K562 (cell line): Measurements from ENCODE around the gene LDB1. TPM values are rescaled to one million over a fixed set of nuclear protein-coding genes. Genes with fewer than 3 reads are reported as not detected.

Experiments used
- BRCA1 ChIP-seq, 2 experiments: fragments of 450-650 bp in 1 of 2; sonication (generic) in 1 of 2; formaldehyde crosslinking in 1 of 2; IDR thresholded peaks; 2 replicates each; pipeline versions ENCODE4 v1.5.0 to v1.6.1; 2017 to 2020; ENCODE audit warnings: mild to moderate bottlenecking in 1 of 2, missing genetic modification reagents in 1 of 2
- CBFA2T3 ChIP-seq: fragments of 450-650 bp; IDR thresholded peaks from 2 replicates; pipeline ENCODE4 v1.6.1; 2017
- CEBPB ChIP-seq: fragments of 450-650 bp; IDR thresholded peaks from 2 replicates; pipeline ENCODE4 v1.6.1; 2016; ENCODE audit warnings: missing genetic modification characterization, missing compliant biosample characterization
- DPF2 ChIP-seq: fragments of 450-650 bp; IDR thresholded peaks from 2 replicates; pipeline ENCODE4 v1.6.1; 2016
- ETV5 ChIP-seq: sonication (generic); formaldehyde crosslinking; IDR thresholded peaks from 2 replicates; pipeline ENCODE4 v1.4.0; 2020; ENCODE audit warnings: low read depth, mild to moderate bottlenecking, missing genetic modification reagents
- HMG20B ChIP-seq: fragments of 250-450 bp; sonication (Bioruptor Pico); IDR thresholded peaks from 2 replicates; pipeline ENCODE4 v1.5.0; 2021; ENCODE audit warnings: mild to moderate bottlenecking
- HOXB6 ChIP-seq: fragments of 250-450 bp; sonication (Bioruptor Pico); IDR thresholded peaks from 2 replicates; pipeline ENCODE4 v1.5.1; 2022; ENCODE audit warnings: mild to moderate bottlenecking, borderline replicate concordance
- KLF16 ChIP-seq: IDR thresholded peaks from 2 replicates; pipeline ENCODE4 v1.6.1; 2016; ENCODE audit warnings: antibody characterized with exemption
- LARP7 ChIP-seq: fragments of 450-650 bp; IDR thresholded peaks from 2 replicates; pipeline ENCODE4 v1.6.1; 2016
- MAFG ChIP-seq: fragments of 450-650 bp; conservative IDR thresholded peaks from 2 replicates; pipeline ENCODE4 v1.6.1; 2016; ENCODE audit warnings: missing genetic modification characterization, missing compliant biosample characterization
- MEIS2 ChIP-seq: fragments of 450-650 bp; IDR thresholded peaks from 2 replicates; pipeline ENCODE4 v1.6.1; 2014; ENCODE audit warnings: mild to moderate bottlenecking; ENCODE audit not compliant: partially characterized antibody
- MIER1 ChIP-seq: fragments of 450-650 bp; IDR thresholded peaks from 2 replicates; pipeline ENCODE4 v1.6.1; 2016; ENCODE audit warnings: antibody characterized with exemption, mild to moderate bottlenecking, low read depth
- NCOA2 ChIP-seq, 2 experiments: fragments of 450-650 bp; IDR thresholded peaks; 2 replicates each; pipeline ENCODE4 v1.6.1; 2018; ENCODE audit warnings: mild to moderate bottlenecking in 2 of 2, moderate library complexity in 1 of 2; ENCODE audit not compliant: partially characterized antibody in 2 of 2
- PBX2 ChIP-seq, 2 experiments: IDR thresholded peaks in 1 of 2; conservative IDR thresholded peaks in 1 of 2; 2 replicates each; pipeline ENCODE4 v1.6.1; 2016; ENCODE audit warnings: low read depth in 2 of 2, mild to moderate bottlenecking in 1 of 2, missing compliant biosample characterization in 1 of 2, missing genetic modification characterization in 1 of 2, moderate library complexity in 1 of 2
- RB1 ChIP-seq: fragments of 450-650 bp; IDR thresholded peaks from 2 replicates; pipeline ENCODE4 v1.6.1; 2017; ENCODE audit warnings: low read depth, mild to moderate bottlenecking
- RBBP5 ChIP-seq: fragments of 200-600 bp; sonication (generic); IDR thresholded peaks from 2 replicates; pipeline ENCODE4 v1.6.1; 2012; ENCODE audit warnings: borderline replicate concordance, mild to moderate bottlenecking, low read length, control low read depth, inconsistent platforms; ENCODE audit not compliant: insufficient read depth, poor library complexity, severe bottlenecking
- SETDB1 ChIP-seq: IDR thresholded peaks from one replicate; pipeline ENCODE4 v1.6.1; 2012; ENCODE audit warnings: low read length, control low read depth, inconsistent platforms
- SMAD2 ChIP-seq: fragments of 150-350 bp; IDR thresholded peaks from 2 replicates; pipeline ENCODE4 v1.6.1; 2014; ENCODE audit warnings: low read depth, mild to moderate bottlenecking, low read length
- SP2 ChIP-seq: IDR thresholded peaks from 2 replicates; pipeline ENCODE4 v1.6.1; 2011; ENCODE audit warnings: mild to moderate bottlenecking, low read depth, low read length, moderate library complexity; ENCODE audit not compliant: poor library complexity, severe bottlenecking; ENCODE audit errors: extremely low read depth
- SRF ChIP-seq, 2 experiments: fragments of 250-450, 450-650 bp in 1 of 2; sonication (Bioruptor Pico) in 1 of 2; sonication (generic) in 1 of 2; formaldehyde crosslinking; IDR thresholded peaks; 2 replicates each; pipeline versions ENCODE4 v1.5.0 to v1.5.1; 2020 to 2022; ENCODE audit warnings: mild to moderate bottlenecking in 1 of 2, missing genetic modification reagents in 1 of 2
- SRSF9 ChIP-seq: fragments of 200-400 bp; formaldehyde crosslinking; IDR thresholded peaks from 2 replicates; pipeline ENCODE4 v1.6.1; 2017; ENCODE audit warnings: low read depth, low read length, borderline replicate concordance
- TAF15 ChIP-seq: fragments of 200-400 bp; formaldehyde crosslinking; IDR thresholded peaks from 2 replicates; pipeline ENCODE4 v1.6.1; 2017; ENCODE audit warnings: mild to moderate bottlenecking, low read depth, low read length, moderate library complexity
- ZC3H8 ChIP-seq: fragments of 450-650 bp; IDR thresholded peaks from 2 replicates; pipeline ENCODE4 v1.6.1; 2017
- ZNF280A ChIP-seq: fragments of 450-650 bp; IDR thresholded peaks from 2 replicates; pipeline ENCODE4 v1.6.1; 2018; ENCODE audit warnings: mild to moderate bottlenecking, low read depth; ENCODE audit not compliant: partially characterized antibody
- ZNF41 ChIP-seq: fragments of 250-450 bp; sonication (Bioruptor Pico); conservative IDR thresholded peaks from 2 replicates; pipeline ENCODE4 v1.4.0; 2020; ENCODE audit warnings: mild to moderate bottlenecking
- ZNF785 ChIP-seq: fragments of 250-450 bp; sonication (Bioruptor Pico); IDR thresholded peaks from 2 replicates; pipeline ENCODE4 v1.4.0; 2020; ENCODE audit warnings: mild to moderate bottlenecking
- polyA plus RNA-seq, 8 experiments: library from polyadenylated mRNA; depleted of rRNA in 4 of 8; stranded (reverse) in 5 of 8; unstranded in 3 of 8; fragments of >200 nt; fragmentation: Nextera tagmentation in 2 of 8; fragmentation: Illumina TruSeq in 1 of 8; extraction: Ambion mirVana in 2 of 8; extraction: Trizol in 1 of 8; gene quantifications; 2 replicates each; pipeline versions ENCODE4 v1.2.1 to v1.2.3, GENCODE V29; 2011 to 2014; ENCODE audit warnings: inconsistent platforms in 1 of 8, missing spikeins in 1 of 8
- total RNA-seq, 7 experiments: library from RNA; depleted of rRNA in 6 of 7; stranded (reverse); fragments of >200 nt in 6 of 7; fragmentation: Illumina TruSeq in 2 of 7; extraction: Trizol in 2 of 7; gene quantifications; 2 replicates each; pipeline versions ENCODE4 v1.2.1 to v1.2.3, GENCODE V29; 2011 to 2021; ENCODE audit warnings: low replicate concordance in 1 of 7
- TF ChIP-seq, protein P1 (sequence below): fragments of 450-650 bp; formaldehyde crosslinking; IDR thresholded peaks from 2 replicates; pipeline ENCODE4 v1.4.0; 2020; ENCODE audit warnings: mild to moderate bottlenecking, moderate library complexity

LDB1 gene
- total and polyA plus RNA-seq, 9 of the 15 experiments (the other 6 are each of a cell fraction or from before 2014, with no cell fraction given) = 1.9 to 137 (median 105) TPM

- TF ChIP-seq KLF16 = no peak
- no peak for TF ChIP-seq ZNF280A
- no peak for TF ChIP-seq NCOA2 (IDR thresholded peaks at IDR 0.05; ENCODE audit: partially characterized antibody in 2 of 2)
- no peak for TF ChIP-seq RBBP5
- TF ChIP-seq ZC3H8 = no peak
- peak; percentile 78 for TF ChIP-seq CEBPB
- TF ChIP-seq, protein P1, sequence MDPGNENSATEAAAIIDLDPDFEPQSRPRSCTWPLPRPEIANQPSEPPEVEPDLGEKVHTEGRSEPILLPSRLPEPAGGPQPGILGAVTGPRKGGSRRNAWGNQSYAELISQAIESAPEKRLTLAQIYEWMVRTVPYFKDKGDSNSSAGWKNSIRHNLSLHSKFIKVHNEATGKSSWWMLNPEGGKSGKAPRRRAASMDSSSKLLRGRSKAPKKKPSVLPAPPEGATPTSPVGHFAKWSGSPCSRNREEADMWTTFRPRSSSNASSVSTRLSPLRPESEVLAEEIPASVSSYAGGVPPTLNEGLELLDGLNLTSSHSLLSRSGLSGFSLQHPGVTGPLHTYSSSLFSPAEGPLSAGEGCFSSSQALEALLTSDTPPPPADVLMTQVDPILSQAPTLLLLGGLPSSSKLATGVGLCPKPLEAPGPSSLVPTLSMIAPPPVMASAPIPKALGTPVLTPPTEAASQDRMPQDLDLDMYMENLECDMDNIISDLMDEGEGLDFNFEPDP (CRISPR knock-in tag) = no peak
- TF ChIP-seq CBFA2T3 = peak; percentile 64
- no peak for TF ChIP-seq MIER1
- TF ChIP-seq MAFG (tag) = no peak
- TF ChIP-seq HOXB6 (CRISPR knock-in tag) = no peak
- TF ChIP-seq DPF2 = peak; percentile 67; the same call in 1 of the 2 replicates
- TF ChIP-seq LARP7 = no peak
- TF ChIP-seq RB1 = no peak
- no peak for TF ChIP-seq ZNF41
- TF ChIP-seq ETV5 = no peak
- no peak for TF ChIP-seq SRSF9
- no peak for TF ChIP-seq HMG20B (CRISPR knock-in tag)
- no peak for TF ChIP-seq TAF15
- no peak for TF ChIP-seq ZNF785 (CRISPR knock-in tag)
- TF ChIP-seq MEIS2 = peak; percentile 74
- TF ChIP-seq SRF (CRISPR knock-in tag; IDR thresholded peaks at IDR 0.05) = no peak
- no peak for TF ChIP-seq SMAD2
- no peak for TF ChIP-seq SP2
- TF ChIP-seq SETDB1 = no peak
- no peak for TF ChIP-seq BRCA1 (IDR thresholded peaks at IDR 0.05)
- TF ChIP-seq BRCA1 (CRISPR knock-in tag; IDR thresholded peaks at IDR 0.05) = no peak
- TF ChIP-seq PBX2 (CRISPR knock-in tag; IDR thresholded peaks at IDR 0.05; ENCODE audit: low read depth) = no peak
- peak; percentile 47 for TF ChIP-seq PBX2 (tag; conservative IDR thresholded peaks at IDR 0.05; ENCODE audit: low read depth)
Measured at GRCh38 chr10:102064503-102064867, 55.7 kb downstream of the LDB1 start (continued).
